Spleen (tissue), 7 donors: Measurements from ENCODE around the gene CEP41.

Experiments used
- CTCF ChIP-seq, 11 experiments: fragments of 200-600 bp in 7 of 11; fragments of 450-650 bp in 4 of 11; sonication (generic) in 4 of 11; IDR thresholded peaks in 8 of 11; conservative IDR thresholded peaks in 3 of 11; 1 replicate in 7 of 11; 2 replicates in 4 of 11; pipeline versions ENCODE4 v1.4.0 to v1.8.0; 2016 to 2021; ENCODE audit warnings: antibody characterized with exemption in 11 of 11, inconsistent platforms in 4 of 11, mild to moderate bottlenecking in 1 of 11
- POLR2A ChIP-seq, 3 donors: fragments of 450-650 bp; IDR thresholded peaks; one replicate each; pipeline ENCODE4 v1.5.1; 2017; ENCODE audit warnings: antibody characterized with exemption in 3 of 3, mild to moderate bottlenecking in 1 of 3
- POLR2AphosphoS5 ChIP-seq, 3 donors: sonication (generic); formaldehyde crosslinking; IDR thresholded peaks; one replicate each; pipeline ENCODE4 v1.5.1; 2017; ENCODE audit warnings: antibody characterized with exemption in 3 of 3
- donor health status: DM: no; HTN: no; CAD: no; lungs with moderate emphysema.
- donor health status: DM: no; HTN: no; CAD: no.
- donor health status: DM: no; HTN: no; CAD: no.

- TF ChIP-seq CTCF (IDR thresholded peaks at IDR 0.05 in 8 of 11, conservative IDR thresholded peaks at IDR 0.05 in 3 of 11) (no peak), POLR2A (IDR thresholded peaks at IDR 0.05) (no peak), POLR2AphosphoS5 (IDR thresholded peaks at IDR 0.05) (no peak)
Measured at GRCh38 chr7:130425796-130426195, 15.0 kb downstream of the CEP41 start.
